HCT116 (cell line): Measurements from ENCODE around the gene DSPP.

Experiments
- CTCF ChIP-seq, 3 experiments: fragments of 200-600 bp in 1 of 3; sonication (generic) in 1 of 3; IDR thresholded peaks in 2 of 3; conservative IDR thresholded peaks in 1 of 3; 2 replicates each; pipeline ENCODE4 v1.5.1; 2012 to 2017; ENCODE audit warnings: low read depth in 2 of 3, low read length in 2 of 3, antibody characterized with exemption in 1 of 3, borderline replicate concordance in 1 of 3, control low read depth in 1 of 3, mild to moderate bottlenecking in 1 of 3, mixed read lengths in 1 of 3, mixed run types in 1 of 3, moderate library complexity in 1 of 3; ENCODE audit not compliant: insufficient read depth in 1 of 3
- EZH2 ChIP-seq: fragments of 200-600 bp; sonication (generic); IDR thresholded peaks from 2 replicates; pipeline ENCODE4 v1.6.1; 2017; ENCODE audit warnings: antibody characterized with exemption, mixed run types
- SIN3A ChIP-seq: IDR thresholded peaks from 2 replicates; pipeline ENCODE4 v1.6.1; 2012; ENCODE audit warnings: low read depth
- TF ChIP-seq, protein P1 (sequence below): IDR thresholded peaks from 2 replicates; pipeline ENCODE4 v1.6.1; 2012

- TF ChIP-seq SIN3A (no peak), EZH2 (no peak), CTCF (IDR thresholded peaks at IDR 0.05 in 2 of 3, conservative IDR thresholded peaks at IDR 0.05 in 1 of 3; ENCODE audit: borderline replicate concordance in 1 of 3, insufficient read depth in 1 of 3, low read depth in 2 of 3, low read length in 2 of 3) (no peak)
- TF ChIP-seq, protein P1, sequence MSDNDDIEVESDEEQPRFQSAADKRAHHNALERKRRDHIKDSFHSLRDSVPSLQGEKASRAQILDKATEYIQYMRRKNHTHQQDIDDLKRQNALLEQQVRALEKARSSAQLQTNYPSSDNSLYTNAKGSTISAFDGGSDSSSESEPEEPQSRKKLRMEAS = no peak
Observed at GRCh38 chr4:87559090-87559837, 49.1 kb upstream of the DSPP start.
